Measurements from ENCODE around the gene PRM3.

Gene PRM3

GRCh38 chr16:11234884-11235702 is 38.3 kb downstream of the PRM3 start:
- H3K9ac ChIP-seq (ENCODE audit: low read length), result no peak overlapping the region
- H3K4me3 ChIP-seq (ENCODE audit: low read depth, low read length, poor library complexity, severe bottlenecking), result no peak overlapping the region
- no peaks in the 10 kb centered on the region for H3K36me3 ChIP-seq (ENCODE audit: insufficient read depth, low read length)
- H3K9me2 ChIP-seq (ENCODE audit: low read depth, low read length), result no peaks in the 10 kb centered on the region
- H3K9me3 ChIP-seq (ENCODE audit: low read length), result no peaks in the 10 kb centered on the region
- no peaks in the 10 kb centered on the region for H3K27me3 ChIP-seq (ENCODE audit: insufficient read depth, low read length)
- TF ChIP-seq CTCF (IDR thresholded peaks at IDR 0.05; ENCODE audit: low read length) (no peak), EZH2 (IDR thresholded peaks at IDR 0.05; ENCODE audit: borderline replicate concordance, low read length) (no peak)
- H3K79me2 ChIP-seq (ENCODE audit: insufficient read depth, low read length), result no peaks in the 10 kb centered on the region
- no peaks in the 10 kb centered on the region for H3F3A ChIP-seq (ENCODE audit: insufficient read depth, low read length)
- H3K27ac ChIP-seq (ENCODE audit: low read depth, low read length, poor library complexity, severe bottlenecking), result no peak overlapping the region
- H3K4me1 ChIP-seq (ENCODE audit: insufficient read depth, low read length, severe bottlenecking), result peaks cover 16% of the 10 kb centered on the region
- no peak overlapping the region for H3K4me2 ChIP-seq (ENCODE audit: low read length)
- H2AFZ ChIP-seq (ENCODE audit: low read length), result no peak overlapping the region
- H4K20me1 ChIP-seq (ENCODE audit: insufficient read depth, low read length), result no peaks in the 10 kb centered on the region

GRCh38 chr16:11233727-11234376 is 39.6 kb downstream of the PRM3 start:
- no peaks in the 10 kb centered on the region for H3K9me2 ChIP-seq (ENCODE audit: low read depth, low read length)
- no peak overlapping the region for H3K9ac ChIP-seq (ENCODE audit: low read length)
- H3K4me2 ChIP-seq (ENCODE audit: low read length), result no peak overlapping the region; the same call in 1 of the 2 replicates
- no peaks in the 10 kb centered on the region for H3K27me3 ChIP-seq (ENCODE audit: insufficient read depth, low read length)
- no peak overlapping the region for H2AFZ ChIP-seq (ENCODE audit: low read length)
- H4K20me1 ChIP-seq (ENCODE audit: insufficient read depth, low read length), result no peaks in the 10 kb centered on the region
- H3K9me3 ChIP-seq (ENCODE audit: low read length), result no peaks in the 10 kb centered on the region
- no peaks in the 10 kb centered on the region for H3K79me2 ChIP-seq (ENCODE audit: insufficient read depth, low read length)
- H3K36me3 ChIP-seq (ENCODE audit: insufficient read depth, low read length), result no peaks in the 10 kb centered on the region
- H3K4me1 ChIP-seq (ENCODE audit: insufficient read depth, low read length, severe bottlenecking), result peaks cover 16% of the 10 kb centered on the region
- no peak overlapping the region for H3K27ac ChIP-seq (ENCODE audit: low read depth, low read length, poor library complexity, severe bottlenecking)
- no peak overlapping the region for H3K4me3 ChIP-seq (ENCODE audit: low read depth, low read length, poor library complexity, severe bottlenecking)
- H3F3A ChIP-seq (ENCODE audit: insufficient read depth, low read length), result no peaks in the 10 kb centered on the region
- TF ChIP-seq CTCF (IDR thresholded peaks at IDR 0.05; ENCODE audit: low read length), result no peak
- TF ChIP-seq EZH2 (IDR thresholded peaks at IDR 0.05; ENCODE audit: borderline replicate concordance, low read length), result no peak

GRCh38 chr16:11232852-11233726 is 40.3 kb downstream of the PRM3 start:
- no peaks in the 10 kb centered on the region for H3K27me3 ChIP-seq (ENCODE audit: insufficient read depth, low read length)
- H3K4me2 ChIP-seq (ENCODE audit: low read length), result peak overlapping the region; percentile 19; the same call in 1 of the 2 replicates
- H3K9me3 ChIP-seq (ENCODE audit: low read length), result no peaks in the 10 kb centered on the region
- no peak overlapping the region for H2AFZ ChIP-seq (ENCODE audit: low read length)
- peaks cover 16% of the 10 kb centered on the region for H3K4me1 ChIP-seq (ENCODE audit: insufficient read depth, low read length, severe bottlenecking)
- H3K79me2 ChIP-seq (ENCODE audit: insufficient read depth, low read length), result no peaks in the 10 kb centered on the region
- no peaks in the 10 kb centered on the region for H3K36me3 ChIP-seq (ENCODE audit: insufficient read depth, low read length)
- TF ChIP-seq EZH2 (IDR thresholded peaks at IDR 0.05; ENCODE audit: borderline replicate concordance, low read length), result no peak
- TF ChIP-seq CTCF (IDR thresholded peaks at IDR 0.05; ENCODE audit: low read length), result no peak
- no peaks in the 10 kb centered on the region for H3K9me2 ChIP-seq (ENCODE audit: low read depth, low read length)
- H3F3A ChIP-seq (ENCODE audit: insufficient read depth, low read length), result no peaks in the 10 kb centered on the region
- H3K27ac ChIP-seq (ENCODE audit: low read depth, low read length, poor library complexity, severe bottlenecking), result no peak overlapping the region
- H3K9ac ChIP-seq (ENCODE audit: low read length), result no peak overlapping the region
- H3K4me3 ChIP-seq (ENCODE audit: low read depth, low read length, poor library complexity, severe bottlenecking), result no peak overlapping the region
- no peaks in the 10 kb centered on the region for H4K20me1 ChIP-seq (ENCODE audit: insufficient read depth, low read length)
